ENCODE results near the gene ATP2B1. TPM values are rescaled to one million over a fixed set of nuclear protein-coding genes. Genes with fewer than 3 reads are reported as not detected.

The ATP2B1 gene
- total RNA-seq, 4 donors from 2014 or later: 21.9 to 47.7 (median 42.1) TPM

DNA sequence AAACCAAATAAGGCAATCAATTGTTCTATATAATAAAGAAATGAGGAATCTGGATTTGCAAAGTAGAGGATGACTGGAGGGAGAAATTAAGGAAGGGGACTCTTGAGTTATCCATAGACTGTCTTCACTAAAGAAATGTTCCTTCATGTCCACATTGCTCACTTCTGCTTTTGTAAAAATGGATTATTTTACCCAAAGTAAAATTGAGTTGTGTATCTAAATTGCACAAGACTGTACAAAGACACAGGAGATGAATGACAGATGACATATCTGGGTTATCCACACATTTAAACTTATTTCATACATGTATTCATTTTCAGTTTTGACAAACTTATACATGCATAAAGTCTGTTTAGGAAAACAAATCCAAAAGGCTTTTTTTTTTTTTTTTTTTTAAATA, 11.3 kb downstream of the ATP2B1 start:
- Histone ChIP-seq H3K27me3 (no peaks in the 10 kb centered on the region), H3K4me3 (no peak overlapping the region), H3K4me1 (peaks cover 0 to 27% (median 3%) of the 10 kb centered on the region in 4 donors), H3K9me3 (no peaks in the 10 kb centered on the region), H3K36me3 (no peaks in the 10 kb centered on the region), H3K27ac (no peak overlapping the region)
- no peak for DNase-seq (ENCODE audit: low spot score in 2 of 2)
- TF ChIP-seq POLR2A (IDR thresholded peaks at IDR 0.05): no peak
- TF ChIP-seq, protein P1, sequence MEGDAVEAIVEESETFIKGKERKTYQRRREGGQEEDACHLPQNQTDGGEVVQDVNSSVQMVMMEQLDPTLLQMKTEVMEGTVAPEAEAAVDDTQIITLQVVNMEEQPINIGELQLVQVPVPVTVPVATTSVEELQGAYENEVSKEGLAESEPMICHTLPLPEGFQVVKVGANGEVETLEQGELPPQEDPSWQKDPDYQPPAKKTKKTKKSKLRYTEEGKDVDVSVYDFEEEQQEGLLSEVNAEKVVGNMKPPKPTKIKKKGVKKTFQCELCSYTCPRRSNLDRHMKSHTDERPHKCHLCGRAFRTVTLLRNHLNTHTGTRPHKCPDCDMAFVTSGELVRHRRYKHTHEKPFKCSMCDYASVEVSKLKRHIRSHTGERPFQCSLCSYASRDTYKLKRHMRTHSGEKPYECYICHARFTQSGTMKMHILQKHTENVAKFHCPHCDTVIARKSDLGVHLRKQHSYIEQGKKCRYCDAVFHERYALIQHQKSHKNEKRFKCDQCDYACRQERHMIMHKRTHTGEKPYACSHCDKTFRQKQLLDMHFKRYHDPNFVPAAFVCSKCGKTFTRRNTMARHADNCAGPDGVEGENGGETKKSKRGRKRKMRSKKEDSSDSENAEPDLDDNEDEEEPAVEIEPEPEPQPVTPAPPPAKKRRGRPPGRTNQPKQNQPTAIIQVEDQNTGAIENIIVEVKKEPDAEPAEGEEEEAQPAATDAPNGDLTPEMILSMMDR (IDR thresholded peaks at IDR 0.05): no peak
- no peak for TF ChIP-seq EP300 (IDR thresholded peaks at IDR 0.05)

DNA sequence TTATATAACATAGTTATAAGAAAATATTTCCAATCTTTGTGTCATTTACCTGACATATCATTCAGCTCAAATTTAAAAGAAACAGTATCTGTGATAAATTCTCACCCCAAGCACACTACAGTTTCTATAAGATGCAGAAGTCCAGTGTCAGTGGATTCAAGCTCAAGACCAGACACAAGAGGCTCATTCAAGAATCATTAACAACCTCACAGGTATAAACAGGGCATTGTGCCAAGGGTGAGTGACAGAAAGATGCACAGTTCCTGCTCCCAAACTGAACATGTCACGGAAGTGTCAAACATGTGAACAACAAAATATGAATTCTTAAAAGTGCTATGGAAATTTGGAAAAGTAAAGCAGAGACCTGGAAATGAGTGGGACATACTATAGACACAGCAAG, 12.8 kb downstream of the ATP2B1 start:
- Histone ChIP-seq H3K9me3 (no peaks in the 10 kb centered on the region), H3K27me3 (no peaks in the 10 kb centered on the region), H3K4me1 (peaks cover 0 to 30% (median 11%) of the 10 kb centered on the region in 4 donors), H3K27ac (no peak overlapping the region), H3K36me3 (no peaks in the 10 kb centered on the region), H3K4me3 (no peak overlapping the region)
- DNase-seq (ENCODE audit: low spot score in 2 of 2): no peak
- WGBS, 2 donors: 76 to 92% methylated on average over 1 of the region's 1 CpG
- TF ChIP-seq POLR2A (IDR thresholded peaks at IDR 0.05): no peak
- TF ChIP-seq EP300 (IDR thresholded peaks at IDR 0.05): no peak
- TF ChIP-seq, protein P1 (IDR thresholded peaks at IDR 0.05): no peak

DNA sequence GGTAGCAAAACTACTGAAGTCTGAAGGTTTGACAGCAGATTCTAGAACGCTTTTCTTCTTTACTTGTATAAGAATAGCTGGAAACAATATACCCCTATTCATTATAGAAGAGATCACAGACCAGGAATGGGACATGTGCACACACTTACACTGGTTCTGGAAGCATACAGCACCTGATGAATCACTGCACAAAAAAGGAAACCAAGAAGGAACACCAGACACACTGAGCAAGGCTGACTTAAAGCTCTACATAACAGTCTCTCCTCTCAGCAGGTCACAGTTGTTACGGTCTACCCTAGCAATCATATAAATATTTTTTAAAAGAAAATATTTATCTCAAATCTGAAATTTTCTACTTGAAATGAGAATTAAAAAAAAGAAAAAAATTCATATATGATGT, 13.5 kb downstream of the ATP2B1 start:
- Histone ChIP-seq H3K36me3 (no peaks in the 10 kb centered on the region), H3K27me3 (no peaks in the 10 kb centered on the region), H3K9me3 (no peaks in the 10 kb centered on the region), H3K4me3 (no peak overlapping the region), H3K27ac (no peak overlapping the region), H3K4me1 (peaks cover 0 to 34% (median 12%) of the 10 kb centered on the region in 4 donors)
- TF ChIP-seq, protein P1 (IDR thresholded peaks at IDR 0.05): no peak
- TF ChIP-seq EP300 (IDR thresholded peaks at IDR 0.05) (no peak), POLR2A (IDR thresholded peaks at IDR 0.05) (no peak)
- no peak for DNase-seq (ENCODE audit: low spot score in 2 of 2)
- WGBS, 2 donors: 91 to 96% methylated on average over 2 of the region's 2 CpGs

- Histone ChIP-seq H3K4me1 (peaks cover 0 to 34% (median 12%) of the 10 kb centered on the region in 4 donors), H3K27me3 (no peaks in the 10 kb centered on the region), H3K9me3 (no peaks in the 10 kb centered on the region), H3K36me3 (no peaks in the 10 kb centered on the region), H3K27ac (no peak overlapping the region), H3K4me3 (no peak overlapping the region)
- 92 to 95% methylated on average over 5 of the region's 5 CpGs for WGBS, 2 donors
- no peak for TF ChIP-seq EP300 (IDR thresholded peaks at IDR 0.05)
- TF ChIP-seq, protein P1 (IDR thresholded peaks at IDR 0.05): no peak
- no peak for TF ChIP-seq POLR2A (IDR thresholded peaks at IDR 0.05)
- DNase-seq (ENCODE audit: low spot score in 2 of 2): no peak
Observed at GRCh38 chr12:89694542-89694941, 14.1 kb downstream of the ATP2B1 start.

DNA sequence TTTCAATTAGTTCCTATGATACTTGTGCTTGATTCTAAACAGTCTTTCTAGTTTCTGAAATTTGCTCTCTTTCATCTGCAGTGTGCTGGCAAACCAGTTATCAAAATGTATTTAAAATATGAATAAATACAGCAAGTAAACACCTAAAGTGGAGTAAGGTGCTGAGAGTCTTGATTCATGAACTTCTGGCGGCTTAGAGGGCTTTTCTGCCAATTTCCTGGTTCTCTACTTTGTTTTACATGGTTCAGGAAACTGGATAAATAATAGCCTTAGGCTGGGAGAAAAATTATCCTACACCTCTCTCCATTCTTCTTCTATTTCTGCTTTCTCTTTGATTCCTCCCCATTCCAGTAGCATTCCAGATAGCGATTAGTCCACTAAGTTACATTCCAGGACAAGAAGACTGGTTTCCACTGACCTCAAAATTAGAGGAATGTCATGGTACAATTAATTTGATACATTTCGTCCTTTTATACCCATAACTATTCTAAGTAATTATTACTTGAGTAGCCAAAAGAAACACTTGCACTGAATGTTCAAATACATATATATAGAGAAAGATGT, 14.9 kb downstream of the ATP2B1 start:
- Histone ChIP-seq H3K4me1 (peaks cover 0 to 34% (median 12%) of the 10 kb centered on the region in 4 donors), H3K27me3 (no peaks in the 10 kb centered on the region), H3K4me3 (no peak overlapping the region), H3K9me3 (no peaks in the 10 kb centered on the region), H3K27ac (no peak overlapping the region), H3K36me3 (no peaks in the 10 kb centered on the region)
- DNase-seq (ENCODE audit: low spot score in 2 of 2): no peak
- TF ChIP-seq EP300 (IDR thresholded peaks at IDR 0.05): no peak
- WGBS, 2 donors: 77 to 83% methylated on average over 3 of the region's 3 CpGs

DNA sequence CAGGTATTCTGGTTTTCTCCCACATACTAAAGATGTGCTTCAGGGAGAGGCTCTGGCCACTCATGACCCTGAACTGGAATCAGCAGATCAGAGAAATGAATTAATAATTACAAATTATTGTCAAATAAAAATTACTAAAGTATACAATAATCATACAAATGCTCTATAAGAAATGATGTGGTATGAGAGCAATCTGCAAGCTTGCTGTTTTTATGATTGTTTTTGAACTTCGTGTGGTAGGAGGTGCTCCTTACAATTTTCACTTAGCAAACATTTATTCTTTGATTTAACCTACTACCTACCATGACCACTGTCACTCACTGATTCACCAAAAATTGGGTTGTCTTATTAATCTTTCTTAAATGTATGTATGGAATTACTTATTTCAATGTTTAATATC, 16.2 kb downstream of the ATP2B1 start:
- 66 to 73% methylated on average over 1 of the region's 1 CpG for WGBS, 2 donors

More for the DNA sequence above, 16.2 kb downstream of the ATP2B1 start:
- TF ChIP-seq EP300 (IDR thresholded peaks at IDR 0.05): no peak
- TF ChIP-seq, protein P1 (IDR thresholded peaks at IDR 0.05): no peak
- TF ChIP-seq POLR2A (IDR thresholded peaks at IDR 0.05): no peak
- no peaks in the 10 kb centered on the region for H3K27me3 ChIP-seq
- no peak for DNase-seq (ENCODE audit: low spot score in 2 of 2)
- H3K4me3 ChIP-seq: no peak overlapping the region
- H3K36me3 ChIP-seq: no peaks in the 10 kb centered on the region
- no peaks in the 10 kb centered on the region for H3K9me3 ChIP-seq
- peaks cover 0 to 34% (median 12%) of the 10 kb centered on the region in 4 donors for H3K4me1 ChIP-seq
- no peak overlapping the region for H3K27ac ChIP-seq
